H1 (cell line): ENCODE results near the gene GRIK4.

Source experiments
- BRCA1 ChIP-seq: IDR thresholded peaks from 2 replicates; pipeline ENCODE4 v1.6.1; 2012; ENCODE audit warnings: low read depth, low read length, improper control_type of control experiment
- CREB1 ChIP-seq: IDR thresholded peaks from 2 replicates; pipeline ENCODE4 v1.6.1; 2012; ENCODE audit warnings: inconsistent platforms
- EGR1 ChIP-seq: IDR thresholded peaks from 2 replicates; pipeline ENCODE4 v1.6.1; 2011; ENCODE audit warnings: low read depth, low read length, borderline replicate concordance
- EZH2 ChIP-seq: fragments of 200-600 bp; sonication (generic); IDR thresholded peaks from 2 replicates; pipeline ENCODE4 v1.7.1; 2012; ENCODE audit warnings: low read depth, mild to moderate bottlenecking, moderate library complexity, low read length, inconsistent platforms; ENCODE audit not compliant: severe bottlenecking
- GABPA ChIP-seq: IDR thresholded peaks from 2 replicates; pipeline ENCODE4 v1.6.1; 2011; ENCODE audit warnings: mild to moderate bottlenecking, low read length, moderate library complexity, borderline replicate concordance; ENCODE audit not compliant: insufficient read depth
- HDAC6 ChIP-seq: IDR thresholded peaks from one replicate; pipeline ENCODE4 v1.7.1; 2012; ENCODE audit warnings: low read depth, mild to moderate bottlenecking, inconsistent platforms, low read length, moderate library complexity
- JUN ChIP-seq: IDR thresholded peaks from 2 replicates; pipeline ENCODE4 v1.6.1; 2011; ENCODE audit warnings: low read depth, mild to moderate bottlenecking, improper control_type of control experiment, low read length
- JUND ChIP-seq: IDR thresholded peaks from 2 replicates; pipeline ENCODE4 v1.6.1; 2011; ENCODE audit warnings: mild to moderate bottlenecking, improper control_type of control experiment, low read length
- NRF1 ChIP-seq: IDR thresholded peaks from 2 replicates; pipeline ENCODE4 v1.6.1; 2011; ENCODE audit warnings: mild to moderate bottlenecking, low read depth, low read length, improper control_type of control experiment
- POLR2A ChIP-seq, 2 experiments: IDR thresholded peaks; 1 replicate in 1 of 2; 2 replicates in 1 of 2; pipeline ENCODE4 v1.6.1; 2011; ENCODE audit warnings: low read depth in 2 of 2, low read length in 2 of 2, mild to moderate bottlenecking in 2 of 2; ENCODE audit errors: control extremely low read depth in 1 of 2
- RAD21 ChIP-seq, 2 experiments: IDR thresholded peaks in 1 of 2; conservative IDR thresholded peaks in 1 of 2; 2 replicates each; pipeline ENCODE4 v1.6.1; 2011; ENCODE audit warnings: low read depth in 2 of 2, low read length in 2 of 2, improper control_type of control experiment in 1 of 2, inconsistent platforms in 1 of 2, mild to moderate bottlenecking in 1 of 2, moderate library complexity in 1 of 2
- TF ChIP-seq, protein P1 (sequence below): IDR thresholded peaks from 2 replicates; pipeline ENCODE4 v1.6.1; 2012; ENCODE audit warnings: low read length, inconsistent platforms
- TF ChIP-seq, protein P2 (sequence below), 3 experiments: IDR thresholded peaks; 1 replicate in 2 of 3; 2 replicates in 1 of 3; pipeline versions ENCODE4 v1.5.1 to v1.6.1; 2011; ENCODE audit warnings: low read length in 3 of 3, mild to moderate bottlenecking in 3 of 3, inconsistent platforms in 2 of 3, low read depth in 1 of 3, moderate library complexity in 1 of 3; ENCODE audit not compliant: insufficient read depth in 1 of 3; ENCODE audit errors: control extremely low read depth in 1 of 3

DNA sequence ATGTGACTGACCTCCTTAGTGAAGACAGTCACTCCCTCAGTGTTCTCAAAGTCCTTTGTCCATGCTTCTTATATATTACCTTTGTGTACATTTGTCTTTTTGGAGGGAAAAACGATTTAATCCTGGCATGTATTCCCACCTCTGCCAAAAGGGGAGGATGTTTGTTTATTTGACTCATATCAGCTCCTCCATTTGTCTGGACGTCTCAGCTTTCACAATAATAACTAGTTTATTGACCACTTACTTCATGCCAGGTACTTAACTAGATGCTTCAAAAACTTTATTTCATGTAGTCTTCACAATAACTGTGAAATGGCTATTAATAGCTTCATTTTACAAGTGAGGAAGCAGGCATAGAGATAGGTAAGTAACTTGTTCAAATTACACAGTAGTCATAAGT, 517.6 kb downstream of the GRIK4 start:
- TF ChIP-seq RAD21 (IDR thresholded peaks at IDR 0.05 in 1 of 2, conservative IDR thresholded peaks at IDR 0.05 in 1 of 2; ENCODE audit: low read depth in 2 of 2, low read length in 2 of 2) (no peak), JUN (no peak), GABPA (no peak), NRF1 (no peak), POLR2A (IDR thresholded peaks at IDR 0.05; ENCODE audit: control extremely low read depth in 1 of 2, low read depth in 2 of 2, low read length in 2 of 2) (no peak), BRCA1 (no peak), EGR1 (no peak), EZH2 (no peak), HDAC6 (no peak), JUND (no peak), CREB1 (no peak)
- TF ChIP-seq, protein P1, sequence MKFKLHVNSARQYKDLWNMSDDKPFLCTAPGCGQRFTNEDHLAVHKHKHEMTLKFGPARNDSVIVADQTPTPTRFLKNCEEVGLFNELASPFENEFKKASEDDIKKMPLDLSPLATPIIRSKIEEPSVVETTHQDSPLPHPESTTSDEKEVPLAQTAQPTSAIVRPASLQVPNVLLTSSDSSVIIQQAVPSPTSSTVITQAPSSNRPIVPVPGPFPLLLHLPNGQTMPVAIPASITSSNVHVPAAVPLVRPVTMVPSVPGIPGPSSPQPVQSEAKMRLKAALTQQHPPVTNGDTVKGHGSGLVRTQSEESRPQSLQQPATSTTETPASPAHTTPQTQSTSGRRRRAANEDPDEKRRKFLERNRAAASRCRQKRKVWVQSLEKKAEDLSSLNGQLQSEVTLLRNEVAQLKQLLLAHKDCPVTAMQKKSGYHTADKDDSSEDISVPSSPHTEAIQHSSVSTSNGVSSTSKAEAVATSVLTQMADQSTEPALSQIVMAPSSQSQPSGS: no peak
- TF ChIP-seq, protein P2, sequence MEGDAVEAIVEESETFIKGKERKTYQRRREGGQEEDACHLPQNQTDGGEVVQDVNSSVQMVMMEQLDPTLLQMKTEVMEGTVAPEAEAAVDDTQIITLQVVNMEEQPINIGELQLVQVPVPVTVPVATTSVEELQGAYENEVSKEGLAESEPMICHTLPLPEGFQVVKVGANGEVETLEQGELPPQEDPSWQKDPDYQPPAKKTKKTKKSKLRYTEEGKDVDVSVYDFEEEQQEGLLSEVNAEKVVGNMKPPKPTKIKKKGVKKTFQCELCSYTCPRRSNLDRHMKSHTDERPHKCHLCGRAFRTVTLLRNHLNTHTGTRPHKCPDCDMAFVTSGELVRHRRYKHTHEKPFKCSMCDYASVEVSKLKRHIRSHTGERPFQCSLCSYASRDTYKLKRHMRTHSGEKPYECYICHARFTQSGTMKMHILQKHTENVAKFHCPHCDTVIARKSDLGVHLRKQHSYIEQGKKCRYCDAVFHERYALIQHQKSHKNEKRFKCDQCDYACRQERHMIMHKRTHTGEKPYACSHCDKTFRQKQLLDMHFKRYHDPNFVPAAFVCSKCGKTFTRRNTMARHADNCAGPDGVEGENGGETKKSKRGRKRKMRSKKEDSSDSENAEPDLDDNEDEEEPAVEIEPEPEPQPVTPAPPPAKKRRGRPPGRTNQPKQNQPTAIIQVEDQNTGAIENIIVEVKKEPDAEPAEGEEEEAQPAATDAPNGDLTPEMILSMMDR (IDR thresholded peaks at IDR 0.05; ENCODE audit: control extremely low read depth in 1 of 3, insufficient read depth in 1 of 3, low read depth in 1 of 3, low read length in 3 of 3): no peak
